ENCODE measurements around the gene DLX5.

The DLX5 gene

GRCh38 chr7:97015279-97015678 is 9.4 kb downstream of the DLX5 start:
- H2BK12ac ChIP-seq (ENCODE audit: low read length), result no peak overlapping the region
- H3K27me3 ChIP-seq (ENCODE audit: control insufficient read depth in 3 of 3, insufficient read depth in 3 of 3, low read depth in 1 of 3, low read length in 3 of 3), result peaks cover 34 to 100% (median 94%) of the 10 kb centered on the region in 3 experiments
- H3K23ac ChIP-seq (ENCODE audit: low read depth, low read length, poor library complexity), result no peak overlapping the region
- H3K4me2 ChIP-seq (ENCODE audit: insufficient read depth, low read length, poor library complexity, severe bottlenecking), result no peak overlapping the region
- DNase-seq (ENCODE audit: low spot score), result no peak
- no CpG with 5 or more reads among the region's 3 CpGs for WGBS, 2 donors (ENCODE audit: extremely low coverage in 2 of 2, insufficient read length in 2 of 2, insufficient replicate concordance in 1 of 2)
- H2AFZ ChIP-seq (ENCODE audit: low read length), result no peak overlapping the region
- no peaks in the 10 kb centered on the region for H3K36me3 ChIP-seq (replicated peaks in 1 of 2; ENCODE audit: control insufficient read depth in 2 of 2, insufficient read depth in 2 of 2, low read length in 2 of 2)
- peaks cover 0 to 10% of the 10 kb centered on the region in 2 donors for H3K4me1 ChIP-seq (ENCODE audit: control insufficient read depth in 2 of 2, insufficient read depth in 1 of 2, low read depth in 1 of 2, low read length in 2 of 2)
- no peak overlapping the region for H3K27ac ChIP-seq (replicated peaks; ENCODE audit: low read length)
- H2BK15ac ChIP-seq (ENCODE audit: low read length), result no peak overlapping the region
- no peak overlapping the region for H2BK5ac ChIP-seq (ENCODE audit: low read length)
- no peak overlapping the region for H3K14ac ChIP-seq (ENCODE audit: low read length)
- H4K91ac ChIP-seq (ENCODE audit: low read depth, low read length, poor library complexity), result no peak overlapping the region
- H2BK120ac ChIP-seq (ENCODE audit: low read depth, low read length), result no peak overlapping the region
- no peak overlapping the region for H3K4ac ChIP-seq (ENCODE audit: low read length)
- H3K79me1 ChIP-seq (ENCODE audit: low read depth, low read length), result peaks cover 3% of the 10 kb centered on the region
- H3K9ac ChIP-seq (ENCODE audit: low read depth, low read length, poor library complexity), result no peak overlapping the region
- no peak overlapping the region for H2AK5ac ChIP-seq (ENCODE audit: low read depth, low read length)
- no peaks in the 10 kb centered on the region for H3K9me3 ChIP-seq (replicated peaks in 1 of 2; ENCODE audit: control insufficient read depth in 2 of 2, insufficient read depth in 1 of 2, low read depth in 1 of 2, low read length in 2 of 2)
- H4K8ac ChIP-seq (ENCODE audit: low read depth, low read length), result no peak overlapping the region
- H3K18ac ChIP-seq (ENCODE audit: low read length), result no peak overlapping the region
- H3K4me3 ChIP-seq (ENCODE audit: low read length in 2 of 2), result no peak overlapping the region

GRCh38 chr7:97014145-97014750 is 10.4 kb downstream of the DLX5 start:
- Histone ChIP-seq H3K4ac (ENCODE audit: low read length) (no peak overlapping the region), H3K27me3 (ENCODE audit: control insufficient read depth in 3 of 3, insufficient read depth in 3 of 3, low read depth in 1 of 3, low read length in 3 of 3) (peaks cover 38 to 100% (median 96%) of the 10 kb centered on the region in 3 experiments), H3K9ac (ENCODE audit: low read depth, low read length, poor library complexity) (no peak overlapping the region), H3K4me1 (ENCODE audit: control insufficient read depth in 2 of 2, insufficient read depth in 1 of 2, low read depth in 1 of 2, low read length in 2 of 2) (peaks cover 0 to 10% of the 10 kb centered on the region in 2 donors), H3K14ac (ENCODE audit: low read length) (no peak overlapping the region), H3K27ac (replicated peaks; ENCODE audit: low read length) (no peak overlapping the region), H3K4me3 (ENCODE audit: low read length in 2 of 2) (no peak overlapping the region), H3K79me1 (ENCODE audit: low read depth, low read length) (peaks cover 3% of the 10 kb centered on the region), H3K23ac (ENCODE audit: low read depth, low read length, poor library complexity) (no peak overlapping the region), H3K36me3 (replicated peaks in 1 of 2; ENCODE audit: control insufficient read depth in 2 of 2, insufficient read depth in 2 of 2, low read length in 2 of 2) (no peaks in the 10 kb centered on the region), H2BK15ac (ENCODE audit: low read length) (no peak overlapping the region), H2BK120ac (ENCODE audit: low read depth, low read length) (no peak overlapping the region), H4K91ac (ENCODE audit: low read depth, low read length, poor library complexity) (no peak overlapping the region), H2BK12ac (ENCODE audit: low read length) (no peak overlapping the region), H2BK5ac (ENCODE audit: low read length) (no peak overlapping the region), H3K9me3 (replicated peaks in 1 of 2; ENCODE audit: control insufficient read depth in 2 of 2, insufficient read depth in 1 of 2, low read depth in 1 of 2, low read length in 2 of 2) (no peaks in the 10 kb centered on the region), H2AK5ac (ENCODE audit: low read depth, low read length) (no peak overlapping the region), H3K18ac (ENCODE audit: low read length) (no peak overlapping the region), H3K4me2 (ENCODE audit: insufficient read depth, low read length, poor library complexity, severe bottlenecking) (no peak overlapping the region), H2AFZ (ENCODE audit: low read length) (no peak overlapping the region), H4K8ac (ENCODE audit: low read depth, low read length) (no peak overlapping the region)
- DNase-seq (ENCODE audit: low spot score), result peak; percentile 9
- WGBS, 2 donors (ENCODE audit: extremely low coverage in 2 of 2, insufficient read length in 2 of 2, insufficient replicate concordance in 1 of 2), result no CpG with 5 or more reads among the region's 5 CpGs

- H3K27me3 ChIP-seq (ENCODE audit: control insufficient read depth in 3 of 3, insufficient read depth in 3 of 3, low read depth in 1 of 3, low read length in 3 of 3), result peaks cover 36 to 100% (median 94%) of the 10 kb centered on the region in 3 experiments
- no CpG with 5 or more reads among the region's 1 CpG for WGBS, 2 donors (ENCODE audit: extremely low coverage in 2 of 2, insufficient read length in 2 of 2, insufficient replicate concordance in 1 of 2)
- H3K4me1 ChIP-seq (ENCODE audit: control insufficient read depth in 2 of 2, insufficient read depth in 1 of 2, low read depth in 1 of 2, low read length in 2 of 2), result peaks cover 0 to 10% of the 10 kb centered on the region in 2 donors
These were observed 10.8 kb downstream of the DLX5 start for GRCh38 chr7:97013845-97014134.

GRCh38 chr7:97013134-97013844 is 11.3 kb downstream of the DLX5 start:
- Histone ChIP-seq H3K79me1 (ENCODE audit: low read depth, low read length) (peaks cover 3% of the 10 kb centered on the region), H2BK15ac (ENCODE audit: low read length) (no peak overlapping the region), H3K4me3 (ENCODE audit: low read length in 2 of 2) (no peak overlapping the region), H4K8ac (ENCODE audit: low read depth, low read length) (no peak overlapping the region), H3K23ac (ENCODE audit: low read depth, low read length, poor library complexity) (no peak overlapping the region), H3K27ac (replicated peaks; ENCODE audit: low read length) (no peak overlapping the region), H3K18ac (ENCODE audit: low read length) (no peak overlapping the region), H2BK5ac (ENCODE audit: low read length) (no peak overlapping the region), H2BK12ac (ENCODE audit: low read length) (no peak overlapping the region), H2AK5ac (ENCODE audit: low read depth, low read length) (no peak overlapping the region), H3K4ac (ENCODE audit: low read length) (no peak overlapping the region), H3K27me3 (ENCODE audit: control insufficient read depth in 3 of 3, insufficient read depth in 3 of 3, low read depth in 1 of 3, low read length in 3 of 3) (peaks cover 34 to 100% (median 94%) of the 10 kb centered on the region in 3 experiments), H4K91ac (ENCODE audit: low read depth, low read length, poor library complexity) (no peak overlapping the region), H3K4me2 (ENCODE audit: insufficient read depth, low read length, poor library complexity, severe bottlenecking) (no peak overlapping the region), H3K9me3 (replicated peaks in 1 of 2; ENCODE audit: control insufficient read depth in 2 of 2, insufficient read depth in 1 of 2, low read depth in 1 of 2, low read length in 2 of 2) (no peaks in the 10 kb centered on the region), H2BK120ac (ENCODE audit: low read depth, low read length) (no peak overlapping the region), H3K14ac (ENCODE audit: low read length) (no peak overlapping the region), H3K36me3 (replicated peaks in 1 of 2; ENCODE audit: control insufficient read depth in 2 of 2, insufficient read depth in 2 of 2, low read length in 2 of 2) (no peaks in the 10 kb centered on the region), H3K9ac (ENCODE audit: low read depth, low read length, poor library complexity) (no peak overlapping the region), H3K4me1 (ENCODE audit: control insufficient read depth in 2 of 2, insufficient read depth in 1 of 2, low read depth in 1 of 2, low read length in 2 of 2) (peaks cover 0 to 9% of the 10 kb centered on the region in 2 donors), H2AFZ (ENCODE audit: low read length) (no peak overlapping the region)
- no CpG with 5 or more reads among the region's 20 CpGs for WGBS, 2 donors (ENCODE audit: extremely low coverage in 2 of 2, insufficient read length in 2 of 2, insufficient replicate concordance in 1 of 2)
- DNase-seq (ENCODE audit: low spot score), result peak; percentile 21

More at GRCh38 chr7:97013845-97014134, 10.8 kb downstream of the DLX5 start:
- Histone ChIP-seq H3K4me2 (ENCODE audit: insufficient read depth, low read length, poor library complexity, severe bottlenecking) (no peak overlapping the region), H3K9ac (ENCODE audit: low read depth, low read length, poor library complexity) (no peak overlapping the region), H2BK15ac (ENCODE audit: low read length) (no peak overlapping the region), H3K23ac (ENCODE audit: low read depth, low read length, poor library complexity) (no peak overlapping the region), H3K9me3 (replicated peaks in 1 of 2; ENCODE audit: control insufficient read depth in 2 of 2, insufficient read depth in 1 of 2, low read depth in 1 of 2, low read length in 2 of 2) (no peaks in the 10 kb centered on the region), H3K79me1 (ENCODE audit: low read depth, low read length) (peaks cover 3% of the 10 kb centered on the region), H3K4ac (ENCODE audit: low read length) (no peak overlapping the region), H4K91ac (ENCODE audit: low read depth, low read length, poor library complexity) (no peak overlapping the region), H2AFZ (ENCODE audit: low read length) (no peak overlapping the region), H2BK120ac (ENCODE audit: low read depth, low read length) (no peak overlapping the region), H2BK5ac (ENCODE audit: low read length) (no peak overlapping the region), H3K36me3 (replicated peaks in 1 of 2; ENCODE audit: control insufficient read depth in 2 of 2, insufficient read depth in 2 of 2, low read length in 2 of 2) (no peaks in the 10 kb centered on the region), H4K8ac (ENCODE audit: low read depth, low read length) (no peak overlapping the region), H3K27ac (replicated peaks; ENCODE audit: low read length) (no peak overlapping the region), H3K14ac (ENCODE audit: low read length) (no peak overlapping the region), H2BK12ac (ENCODE audit: low read length) (no peak overlapping the region), H2AK5ac (ENCODE audit: low read depth, low read length) (no peak overlapping the region), H3K18ac (ENCODE audit: low read length) (no peak overlapping the region), H3K4me3 (ENCODE audit: low read length in 2 of 2) (no peak overlapping the region)
- peak; percentile 6 for DNase-seq (ENCODE audit: low spot score)

Data from neuronal stem cell (in vitro differentiated cells).